IPS DF 4.7 (cell line): ENCODE measurements around the gene DCLK2.
"Not testable (repeated sequence)": the region's sequence is repeated elsewhere in the genome, so short reads cannot be mapped to it uniquely, and the experiment has no call there.

Source experiments
- DNase-seq: peaks from one replicate; pipeline ENCODE4 v3.0.0-alpha.2; 2013; ENCODE audit warnings: low spot score; ENCODE audit errors: extremely low read depth

DCLK2 gene

GRCh38 chr4:150149381-150149780, 71.1 kb downstream of the DCLK2 start:
- no peak for DNase-seq

GRCh38 chr4:150150629-150151062, 72.4 kb downstream of the DCLK2 start:
- DNase-seq = no peak

- DNase-seq = no peak
Measured at GRCh38 chr4:150152766-150153165, 74.5 kb downstream of the DCLK2 start.

- DNase-seq = no peak
Measured at GRCh38 chr4:150155391-150155790, 77.1 kb downstream of the DCLK2 start.

- DNase-seq = no peak
Measured at GRCh38 chr4:150156543-150156942, 78.3 kb downstream of the DCLK2 start.

GRCh38 chr4:150158041-150158440, 79.8 kb downstream of the DCLK2 start:
- DNase-seq = no peak

- DNase-seq = no peak
Measured at GRCh38 chr4:150160473-150160872, 82.2 kb downstream of the DCLK2 start.

GRCh38 chr4:150161109-150161508, 82.9 kb downstream of the DCLK2 start:
- DNase-seq = no peak

GRCh38 chr4:150162020-150162419, 83.8 kb downstream of the DCLK2 start:
- DNase-seq = not testable (repeated sequence)

- no peak for DNase-seq
Measured at GRCh38 chr4:150164055-150164454, 85.8 kb downstream of the DCLK2 start.

- no peak for DNase-seq
Measured at GRCh38 chr4:150164956-150165629, 86.8 kb downstream of the DCLK2 start.

GRCh38 chr4:150167054-150167453, 88.8 kb downstream of the DCLK2 start:
- no peak for DNase-seq

GRCh38 chr4:150173432-150173861, 95.2 kb downstream of the DCLK2 start:
- no peak for DNase-seq

- no peak for DNase-seq
Measured at GRCh38 chr4:150173982-150174398, 95.7 kb downstream of the DCLK2 start.

- DNase-seq = no peak
Measured at GRCh38 chr4:150176547-150176946, 98.3 kb downstream of the DCLK2 start.

GRCh38 chr4:150178161-150178560, 99.9 kb downstream of the DCLK2 start:
- no peak for DNase-seq

- DNase-seq = no peak
Measured at GRCh38 chr4:150181536-150181935, 103.3 kb downstream of the DCLK2 start.

- no peak for DNase-seq
Measured at GRCh38 chr4:150182794-150183193, 104.5 kb downstream of the DCLK2 start.

GRCh38 chr4:150185033-150185432, 106.8 kb downstream of the DCLK2 start:
- DNase-seq = not testable (repeated sequence)

GRCh38 chr4:150192986-150193385, 114.7 kb downstream of the DCLK2 start:
- no peak for DNase-seq

- not testable (repeated sequence) for DNase-seq
Measured at GRCh38 chr4:150197256-150197655, 119.0 kb downstream of the DCLK2 start.

GRCh38 chr4:150199056-150199455, 120.8 kb downstream of the DCLK2 start:
- no peak for DNase-seq

- no peak for DNase-seq
Measured at GRCh38 chr4:150205016-150205415, 126.8 kb downstream of the DCLK2 start.
